ENCODE results near the gene SARS1.
A peak's percentile ranks its signal among the peaks of the same experiment; 100 is the strongest.

The SARS1 gene

GRCh38 chr1:109193653-109194590 is 19.8 kb upstream of the SARS1 start:
- H3K27ac ChIP-seq, result peak overlapping the region; percentile 58
- TF ChIP-seq CTCF (conservative IDR thresholded peaks at IDR 0.05), result peak; percentile 93

GRCh38 chr1:109197158-109198042 is 16.3 kb upstream of the SARS1 start:
- no peak overlapping the region for H3K27ac ChIP-seq
- TF ChIP-seq CTCF (conservative IDR thresholded peaks at IDR 0.05), result no peak

- TF ChIP-seq CTCF (conservative IDR thresholded peaks at IDR 0.05), result no peak
- no peak overlapping the region for H3K27ac ChIP-seq
Measured at GRCh38 chr1:109198043-109198695, 15.5 kb upstream of the SARS1 start.

- no peak for TF ChIP-seq CTCF (conservative IDR thresholded peaks at IDR 0.05)
- no peak overlapping the region for H3K27ac ChIP-seq
Measured at GRCh38 chr1:109198745-109199144, 15.0 kb upstream of the SARS1 start.

GRCh38 chr1:109199710-109200109 is 14.0 kb upstream of the SARS1 start:
- H3K27ac ChIP-seq, result no peak overlapping the region
- TF ChIP-seq CTCF (conservative IDR thresholded peaks at IDR 0.05), result no peak

GRCh38 chr1:109201123-109201703 is 12.5 kb upstream of the SARS1 start:
- peak; percentile 44; the same call in 1 of the 2 replicates for TF ChIP-seq CTCF (conservative IDR thresholded peaks at IDR 0.05)
- H3K27ac ChIP-seq, result no peak overlapping the region
